H54 (cell line): Measurements from ENCODE around the gene ZC3H4.

Experiments used
- DNase-seq: peaks from one replicate; pipeline ENCODE4 v3.0.0; 2011; ENCODE audit warnings: low spot score, mixed read lengths; ENCODE audit not compliant: insufficient read length
- FAIRE-seq: peaks from 3 replicates; lab custom pipeline; 2011; peaks lifted over from hg19 to GRCh38; lab: Jason Lieb, UNC
- POLR2A ChIP-seq: IDR thresholded peaks from 2 replicates; pipeline ENCODE4 v1.6.1; 2011; ENCODE audit warnings: low read depth, mild to moderate bottlenecking, low read length

Gene ZC3H4

GRCh38 chr19:47124937-47125668, 11.5 kb upstream of the ZC3H4 start:
- FAIRE-seq (peak; percentile 43), DNase-seq (no peak)
- no peak for TF ChIP-seq POLR2A

GRCh38 chr19:47123406-47123805, 9.8 kb upstream of the ZC3H4 start:
- DNase-seq (no peak), FAIRE-seq (no peak)
- TF ChIP-seq POLR2A, result no peak

GRCh38 chr19:47122359-47123335, 9.1 kb upstream of the ZC3H4 start:
- DNase-seq (no peak), FAIRE-seq (no peak)
- TF ChIP-seq POLR2A, result no peak

- FAIRE-seq (no peak), DNase-seq (no peak)
- TF ChIP-seq POLR2A, result no peak
Measured at GRCh38 chr19:47120470-47121067, 7.0 kb upstream of the ZC3H4 start.

DNA sequence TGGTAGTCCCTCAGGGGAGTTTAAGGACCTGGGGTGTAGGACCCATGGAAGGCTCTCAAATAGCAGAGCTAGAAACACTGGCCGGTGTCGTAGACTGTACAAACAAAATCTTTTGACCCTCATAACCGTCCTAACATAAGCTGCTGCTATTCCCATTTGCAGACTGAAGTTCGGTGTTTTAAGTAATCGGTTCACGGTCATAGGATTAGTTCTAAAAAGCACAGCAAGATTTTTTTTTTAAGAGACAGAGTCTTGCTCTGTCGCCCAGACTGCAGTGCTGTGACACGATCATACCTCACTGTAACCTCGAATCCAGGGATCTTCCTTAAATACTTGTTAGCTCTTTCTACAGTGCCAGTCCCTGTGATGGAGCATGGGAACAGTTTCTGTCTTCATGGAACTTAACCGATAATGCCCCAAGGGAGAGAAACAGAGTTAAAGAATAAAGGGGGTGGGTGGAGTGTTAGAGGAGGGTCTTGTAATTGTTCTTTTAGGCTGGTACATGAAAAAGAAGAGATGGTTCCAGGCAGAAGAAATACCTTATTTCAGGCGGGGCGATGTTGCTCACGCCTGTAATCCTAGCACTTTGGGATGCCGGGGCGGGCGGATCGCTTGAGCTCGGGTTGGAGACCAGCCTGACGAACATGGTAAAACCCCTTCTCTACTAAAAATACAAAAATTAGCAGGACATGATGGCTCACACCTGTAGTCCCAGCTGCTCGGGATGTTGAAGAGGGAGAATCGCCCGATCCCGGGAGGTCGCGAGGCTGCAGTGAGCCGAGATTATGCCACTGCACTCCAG, 475 bp upstream of the ZC3H4 start:
- no peak for TF ChIP-seq POLR2A
- DNase-seq, result no peak
- no peak for FAIRE-seq

GRCh38 chr19:47112166-47112996, 1.2 kb downstream of the ZC3H4 start:
- DNase-seq, result peak; percentile 37
- FAIRE-seq, result peak; percentile 15
- TF ChIP-seq POLR2A, result peak; percentile 67; the same call in 1 of the 2 replicates

- no peak for TF ChIP-seq POLR2A
- DNase-seq, result no peak
- FAIRE-seq, result no peak
Measured at GRCh38 chr19:47111682-47112165, 1.9 kb downstream of the ZC3H4 start.

DNA sequence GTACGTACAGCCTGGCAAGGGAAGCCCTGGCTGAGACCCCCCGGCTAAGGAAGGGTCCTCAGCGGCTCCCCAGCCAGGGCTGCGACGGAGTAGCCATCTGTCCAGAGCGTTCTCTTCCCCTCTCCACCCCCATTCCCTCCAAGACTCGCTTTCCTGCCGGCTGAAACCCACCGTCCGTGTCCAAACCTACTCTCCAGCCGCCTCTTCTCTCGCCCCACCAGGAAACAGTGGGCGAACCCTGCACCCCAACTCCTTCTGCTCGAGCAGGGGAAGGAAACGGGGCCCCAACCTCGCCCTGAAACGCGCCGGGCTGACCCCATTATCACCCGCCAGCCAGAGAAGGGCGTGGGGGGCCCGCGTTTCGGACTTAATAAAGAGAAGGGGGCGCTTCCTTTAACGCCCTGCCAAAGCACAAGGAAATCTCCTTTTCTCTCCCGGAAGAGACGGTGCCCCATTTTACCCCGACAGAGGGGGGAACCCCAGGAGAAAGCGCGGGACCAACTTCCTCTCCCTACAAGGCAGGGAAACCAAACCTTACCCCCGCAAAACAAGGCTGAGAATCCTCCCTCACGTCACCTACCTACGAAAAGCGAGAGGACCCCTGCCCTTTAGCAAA, 2.5 kb downstream of the ZC3H4 start:
- FAIRE-seq (no peak), DNase-seq (no peak)
- no peak for TF ChIP-seq POLR2A

- TF ChIP-seq POLR2A, result no peak
- FAIRE-seq (no peak), DNase-seq (no peak)
Measured at GRCh38 chr19:47110521-47111005, 3.0 kb downstream of the ZC3H4 start.

- DNase-seq (no peak), FAIRE-seq (no peak)
- no peak for TF ChIP-seq POLR2A
Measured at GRCh38 chr19:47109541-47110375, 3.8 kb downstream of the ZC3H4 start.

DNA sequence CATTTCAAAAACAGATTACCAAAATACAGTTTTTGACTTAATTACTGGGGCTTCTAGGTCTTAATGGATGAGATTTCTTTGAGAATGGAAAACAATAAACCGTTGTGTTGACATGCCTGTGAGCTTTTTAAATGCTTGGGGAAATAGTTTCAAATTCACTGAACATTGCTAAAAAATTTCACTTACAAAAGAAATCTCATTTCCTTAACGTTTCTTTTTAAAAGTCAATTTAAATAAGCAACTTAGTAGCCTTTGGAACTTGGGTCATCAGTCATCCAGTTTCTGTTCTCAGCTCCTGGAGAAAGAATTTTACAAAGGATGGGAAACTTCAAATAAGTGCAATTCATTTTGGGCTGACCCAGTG, 4.4 kb downstream of the ZC3H4 start:
- FAIRE-seq, result no peak
- DNase-seq, result no peak
- no peak for TF ChIP-seq POLR2A
